Lower leg skin (tissue), 3 donors: ENCODE data around the gene OR14A2.

Source experiments
- POLR2A ChIP-seq, 2 donors: fragments of 450-650 bp; IDR thresholded peaks; one replicate each; pipeline ENCODE4 v1.6.1; 2016 to 2017; ENCODE audit warnings: antibody characterized with exemption in 2 of 2, mild to moderate bottlenecking in 1 of 2, moderate library complexity in 1 of 2
- TF ChIP-seq, protein P1 (sequence below), 3 donors: fragments of 450-650 bp; IDR thresholded peaks; one replicate each; pipeline ENCODE4 v1.5.1; 2016; ENCODE audit warnings: antibody characterized with exemption in 3 of 3, mild to moderate bottlenecking in 3 of 3, moderate library complexity in 2 of 3

DNA sequence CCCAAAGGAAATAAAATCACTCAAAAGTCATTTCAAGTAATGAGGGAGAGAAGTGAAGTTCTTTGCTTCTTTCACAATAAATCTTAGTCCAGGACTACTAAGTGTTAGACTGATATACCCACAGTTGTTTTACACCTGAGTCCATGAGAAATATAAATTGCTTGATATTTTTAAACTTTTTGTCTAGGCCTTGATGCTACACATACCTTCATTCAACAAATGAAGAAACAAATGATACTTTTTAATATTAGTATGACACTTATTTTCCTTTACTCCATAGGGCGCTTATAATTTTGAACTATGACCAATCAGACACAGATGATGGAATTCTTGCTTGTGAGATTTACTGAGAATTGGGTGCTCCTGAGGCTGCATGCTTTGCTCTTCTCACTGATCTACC lies 9.6 kb downstream of the OR14A2 start, which contains the start of gene OR14K1:
- TF ChIP-seq, protein P1, sequence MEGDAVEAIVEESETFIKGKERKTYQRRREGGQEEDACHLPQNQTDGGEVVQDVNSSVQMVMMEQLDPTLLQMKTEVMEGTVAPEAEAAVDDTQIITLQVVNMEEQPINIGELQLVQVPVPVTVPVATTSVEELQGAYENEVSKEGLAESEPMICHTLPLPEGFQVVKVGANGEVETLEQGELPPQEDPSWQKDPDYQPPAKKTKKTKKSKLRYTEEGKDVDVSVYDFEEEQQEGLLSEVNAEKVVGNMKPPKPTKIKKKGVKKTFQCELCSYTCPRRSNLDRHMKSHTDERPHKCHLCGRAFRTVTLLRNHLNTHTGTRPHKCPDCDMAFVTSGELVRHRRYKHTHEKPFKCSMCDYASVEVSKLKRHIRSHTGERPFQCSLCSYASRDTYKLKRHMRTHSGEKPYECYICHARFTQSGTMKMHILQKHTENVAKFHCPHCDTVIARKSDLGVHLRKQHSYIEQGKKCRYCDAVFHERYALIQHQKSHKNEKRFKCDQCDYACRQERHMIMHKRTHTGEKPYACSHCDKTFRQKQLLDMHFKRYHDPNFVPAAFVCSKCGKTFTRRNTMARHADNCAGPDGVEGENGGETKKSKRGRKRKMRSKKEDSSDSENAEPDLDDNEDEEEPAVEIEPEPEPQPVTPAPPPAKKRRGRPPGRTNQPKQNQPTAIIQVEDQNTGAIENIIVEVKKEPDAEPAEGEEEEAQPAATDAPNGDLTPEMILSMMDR (IDR thresholded peaks at IDR 0.05): no peak
- TF ChIP-seq POLR2A (IDR thresholded peaks at IDR 0.05): no peak
